Measurements from ENCODE around the gene RAPH1.

Gene RAPH1

GRCh38 chr2:203535078-203535783, at the start of gene RAPH1:
RAPH1 (minus strand) TSS chr2:203535301; CDS start chr2:203495353, 39,948 bp downstream.
- DNase-seq, result peak in 1 of 2 experiments; percentile 10

- no peak for DNase-seq
These were observed 49.7 kb upstream of the RAPH1 start for GRCh38 chr2:203584784-203585183.

GRCh38 chr2:203583701-203584100, 48.6 kb upstream of the RAPH1 start:
- no peak for DNase-seq

GRCh38 chr2:203583084-203583695, 48.1 kb upstream of the RAPH1 start:
- no peak for DNase-seq

GRCh38 chr2:203582468-203582867, 47.4 kb upstream of the RAPH1 start:
- DNase-seq, result no peak

GRCh38 chr2:203580844-203581243, 45.7 kb upstream of the RAPH1 start:
- DNase-seq, result no peak

GRCh38 chr2:203579730-203580129, 44.6 kb upstream of the RAPH1 start:
- DNase-seq, result no peak

GRCh38 chr2:203578759-203579643, 43.9 kb upstream of the RAPH1 start:
- DNase-seq, result no peak

GRCh38 chr2:203574824-203575223, 39.7 kb upstream of the RAPH1 start:
- no peak for DNase-seq

- DNase-seq, result no peak
These were observed 37.2 kb upstream of the RAPH1 start for GRCh38 chr2:203572316-203572715.

- no peak for DNase-seq
These were observed 34.7 kb upstream of the RAPH1 start for GRCh38 chr2:203569677-203570316.

- DNase-seq, result no peak
These were observed 32.6 kb upstream of the RAPH1 start for GRCh38 chr2:203567691-203568090.

GRCh38 chr2:203566161-203566560, 31.1 kb upstream of the RAPH1 start:
- no peak for DNase-seq

- DNase-seq, result no peak
These were observed 30.0 kb upstream of the RAPH1 start for GRCh38 chr2:203565076-203565475.

GRCh38 chr2:203562268-203562667, 27.2 kb upstream of the RAPH1 start:
- no peak for DNase-seq

GRCh38 chr2:203559641-203560040, 24.5 kb upstream of the RAPH1 start:
- no peak for DNase-seq

GRCh38 chr2:203553784-203554183, 18.7 kb upstream of the RAPH1 start:
- no peak for DNase-seq

- no peak for DNase-seq
These were observed 16.7 kb upstream of the RAPH1 start for GRCh38 chr2:203551778-203552177.

- no peak for DNase-seq
These were observed 15.2 kb upstream of the RAPH1 start for GRCh38 chr2:203550266-203550665.

- no peak for DNase-seq
These were observed 14.3 kb upstream of the RAPH1 start for GRCh38 chr2:203549406-203549805.

GRCh38 chr2:203548887-203549286, 13.8 kb upstream of the RAPH1 start:
- DNase-seq, result no peak

GRCh38 chr2:203547356-203547755, 12.3 kb upstream of the RAPH1 start:
- DNase-seq, result no peak

- no peak for DNase-seq
These were observed 9.3 kb upstream of the RAPH1 start for GRCh38 chr2:203544402-203544801.
